ENCODE measurements around the gene ZNF646.
"Not testable (repeated sequence)": the region's sequence is repeated elsewhere in the genome, so short reads cannot be mapped to it uniquely, and the experiment has no call there.

ZNF646 gene

DNA sequence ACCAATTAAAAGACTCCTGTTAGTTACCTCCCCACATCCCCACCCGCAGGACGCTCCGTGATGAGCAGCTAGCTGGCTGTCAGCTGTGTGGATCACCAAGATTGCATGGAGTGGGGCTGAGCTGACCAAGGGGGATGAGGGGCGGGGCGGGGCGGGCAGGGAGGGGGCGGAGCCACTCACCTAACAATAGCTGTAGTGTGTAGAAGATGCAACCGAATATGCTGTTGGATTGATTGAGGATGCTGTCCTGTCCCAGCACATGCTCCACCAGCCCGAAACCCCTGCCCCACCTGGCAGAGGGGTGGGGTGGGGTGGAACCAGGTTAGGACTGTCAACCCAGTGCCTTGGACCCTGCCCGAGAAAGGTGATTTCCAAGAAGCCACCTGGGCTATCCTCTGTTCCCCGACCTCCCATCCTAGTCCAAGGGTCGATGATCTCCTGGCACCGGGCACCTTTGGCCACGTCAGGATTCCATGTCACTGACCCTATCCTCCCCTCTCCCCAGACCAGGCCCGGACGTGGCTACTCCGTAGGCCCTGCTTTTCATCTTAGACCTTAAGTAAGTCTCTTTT is 19.0 kb downstream of the ZNF646 start:
- H3K27me3 ChIP-seq, result no peaks in the 10 kb centered on the region
- no peak for TF ChIP-seq Cebpa-rat (IDR thresholded peaks at IDR 0.05)
- H4K20me1 ChIP-seq, result peaks cover 32% of the 10 kb centered on the region
- H3K9me3 ChIP-seq, result no peaks in the 10 kb centered on the region
- H3K36me3 ChIP-seq, result peaks cover 43% of the 10 kb centered on the region
- H3K4me2 ChIP-seq, result peak overlapping the region; percentile 96
- H3K4me1 ChIP-seq, result peaks cover 30% of the 10 kb centered on the region
- H3K4me3 ChIP-seq, result peak overlapping the region; percentile 95
- H3K27ac ChIP-seq, result no peak overlapping the region
- peak overlapping the region; percentile 92 for H3K9ac ChIP-seq

DNA sequence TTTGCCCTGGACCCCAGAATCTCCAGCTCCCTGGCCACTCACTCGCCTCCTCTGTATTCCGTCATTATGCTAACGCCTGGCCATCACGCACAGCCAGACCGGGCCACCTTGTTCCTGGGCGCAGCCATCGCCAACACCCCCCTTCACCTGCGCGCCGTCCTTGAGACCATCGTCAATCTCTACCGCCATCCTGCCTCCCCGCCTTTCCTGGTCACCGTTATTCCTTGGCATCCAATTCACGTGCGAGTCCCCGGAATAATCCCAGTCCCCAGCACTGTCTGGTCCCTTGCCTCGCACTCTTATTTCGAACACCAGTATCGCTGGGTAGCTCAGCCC is 19.8 kb downstream of the ZNF646 start:
- Histone ChIP-seq H3K9me3 (no peaks in the 10 kb centered on the region), H3K4me3 (peak overlapping the region; percentile 95), H3K27ac (peak overlapping the region; percentile 85), H3K9ac (peak overlapping the region; percentile 92), H3K27me3 (no peaks in the 10 kb centered on the region), H3K4me2 (peak overlapping the region; percentile 96), H4K20me1 (peaks cover 23% of the 10 kb centered on the region), H3K4me1 (peaks cover 30% of the 10 kb centered on the region), H3K36me3 (peaks cover 35% of the 10 kb centered on the region)
- TF ChIP-seq Cebpa-rat (IDR thresholded peaks at IDR 0.05), result no peak

DNA sequence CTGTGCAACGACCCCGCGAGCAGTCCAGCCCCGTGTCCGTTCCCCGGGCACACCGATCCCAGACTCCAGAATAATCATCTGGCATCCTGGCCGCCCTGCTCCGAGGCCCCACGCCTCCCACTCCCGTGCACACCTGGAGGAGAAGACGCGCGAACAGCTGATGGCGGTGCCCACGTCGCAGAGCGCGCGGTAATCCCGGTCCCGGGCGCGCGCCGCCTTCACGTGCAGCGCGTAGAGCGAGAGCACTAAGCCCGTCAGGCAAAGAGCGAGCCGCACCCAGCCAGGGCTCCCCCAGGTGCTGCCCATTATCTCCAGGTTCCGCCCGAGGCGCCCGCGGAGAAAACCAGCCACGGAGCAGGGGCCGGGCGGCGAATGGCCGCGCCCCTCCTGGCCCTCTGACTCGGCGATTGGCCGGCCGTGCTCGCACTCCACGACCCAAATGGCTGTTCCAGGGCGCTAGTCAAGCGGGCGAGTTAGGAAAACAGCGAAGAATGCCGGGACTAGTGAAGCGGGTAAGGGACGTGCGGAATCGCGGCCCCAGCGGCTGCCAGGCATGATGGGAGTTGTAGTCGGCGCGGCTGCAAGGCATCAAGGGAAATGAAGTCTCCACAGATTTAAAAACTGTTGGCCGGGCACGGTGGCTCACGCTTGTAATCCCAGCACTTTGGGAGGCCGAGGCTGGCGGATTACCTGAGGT is 20.4 kb downstream of the ZNF646 start, which contains the start of gene VKORC1:
Gene VKORC1, minus strand, starts transcription at position 374 of the 697 bp plus-strand sequence. Its CDS starts 68 bp downstream, at position 306.
- Histone ChIP-seq H3K9ac (peak within 1 kb of the TSS; percentile 92), H3K4me2 (peak within 1 kb of the TSS; percentile 96), H3K4me3 (peak within 1 kb of the TSS; percentile 95), H4K20me1 (peaks cover 20% of the 10 kb centered on the region; the same call in 1 of the 2 replicates), H3K36me3 (peaks cover 30% of the 10 kb centered on the region), H3K4me1 (peaks cover 30% of the 10 kb centered on the region), H3K27ac (peak within 1 kb of the TSS; percentile 85), H3K27me3 (no peaks in the 10 kb centered on the region), H3K9me3 (no peaks in the 10 kb centered on the region)
- TF ChIP-seq Cebpa-rat (IDR thresholded peaks at IDR 0.05), result no peak

DNA sequence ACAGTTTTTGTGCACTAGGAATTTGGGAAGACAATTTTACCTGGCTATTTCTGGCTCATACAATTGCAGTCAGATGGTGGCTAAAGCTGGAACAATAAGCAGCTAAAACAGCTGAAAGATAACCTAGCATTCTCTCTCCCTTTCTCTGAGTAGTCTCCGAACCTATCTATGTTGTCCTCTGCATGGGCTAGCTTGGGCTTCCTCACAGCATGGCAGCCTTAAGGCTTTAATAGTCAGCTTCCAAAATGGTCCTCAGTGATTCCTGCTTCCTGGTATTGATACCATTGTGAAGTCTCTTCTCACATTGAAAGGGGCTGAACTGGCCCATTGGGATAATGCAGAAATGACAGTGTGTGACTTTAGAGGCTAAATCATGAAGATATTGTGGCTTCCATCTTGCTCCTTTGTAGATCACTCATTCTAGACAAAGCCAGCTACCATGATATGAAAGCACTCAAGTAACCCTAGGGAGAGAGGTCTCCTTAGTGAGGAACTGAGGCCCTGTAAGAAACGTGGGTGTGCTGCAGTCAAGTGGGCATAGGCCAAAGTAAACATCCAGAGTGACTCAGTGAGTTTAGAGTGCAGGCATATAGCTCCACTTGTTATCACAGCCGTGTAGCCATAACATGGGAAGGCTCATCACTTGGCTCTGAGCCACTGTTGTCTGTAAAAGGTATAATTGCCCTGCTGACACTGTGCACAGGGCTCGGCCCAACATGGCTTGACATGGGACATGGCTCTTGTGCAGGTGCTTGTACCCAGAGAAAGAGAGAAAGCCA is 25.8 kb downstream of the ZNF646 start:
- Histone ChIP-seq H4K20me1 (no peaks in the 10 kb centered on the region), H3K36me3 (no peaks in the 10 kb centered on the region), H3K4me1 (peaks cover 14% of the 10 kb centered on the region), H3K9me3 (no peaks in the 10 kb centered on the region), H3K4me3 (no peak overlapping the region), H3K9ac (no peak overlapping the region), H3K27ac (no peak overlapping the region), H3K4me2 (no peak overlapping the region), H3K27me3 (no peaks in the 10 kb centered on the region)
- TF ChIP-seq Cebpa-rat (IDR thresholded peaks at IDR 0.05), result no peak

DNA sequence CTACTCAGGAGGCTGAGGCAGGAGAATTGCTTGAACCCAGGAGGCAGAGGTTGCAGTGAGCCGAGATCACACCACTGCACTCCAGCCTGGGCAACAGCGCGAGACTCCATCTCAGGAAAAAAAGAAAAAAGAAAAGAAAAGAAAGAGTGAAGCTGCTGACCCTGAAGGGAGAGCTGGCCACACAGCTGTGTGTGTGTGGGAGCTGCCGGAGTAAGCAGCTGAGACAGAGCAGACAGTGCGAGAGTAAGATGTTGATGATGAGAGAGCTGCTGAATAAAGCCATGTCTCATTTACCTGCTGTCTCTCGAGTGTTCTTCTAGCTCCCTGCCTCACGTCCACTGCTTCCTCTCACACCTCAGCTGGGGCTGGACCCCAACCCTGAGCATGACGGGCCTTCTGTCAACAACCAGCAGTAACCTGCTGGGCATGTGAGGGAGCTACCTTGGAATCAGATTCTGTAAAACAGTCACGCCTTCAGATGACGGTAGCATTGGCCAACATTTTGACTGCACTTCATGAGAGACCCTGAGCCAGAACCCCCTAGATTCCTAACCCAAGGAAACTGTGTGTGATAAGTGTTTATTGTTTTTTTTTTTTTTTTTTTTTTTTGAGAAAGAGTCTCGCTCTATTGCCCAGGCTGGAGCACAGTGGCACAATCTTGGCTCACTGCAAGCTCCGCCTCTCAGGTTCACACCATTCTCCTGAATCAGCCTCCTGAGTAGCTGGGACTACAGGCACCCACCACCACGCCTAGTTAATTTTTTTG is 26.8 kb downstream of the ZNF646 start:
- H3K9ac ChIP-seq, H3K4me3 ChIP-seq, H3K4me2 ChIP-seq, H3K27ac ChIP-seq, H3K9me3 ChIP-seq, H3K27me3 ChIP-seq, H4K20me1 ChIP-seq, H3K36me3 ChIP-seq, H3K4me1 ChIP-seq: not testable (repeated sequence)

- Histone ChIP-seq H3K27ac (peak overlapping the region; percentile 75), H3K9ac (no peak overlapping the region), H4K20me1 (no peaks in the 10 kb centered on the region), H3K9me3 (no peaks in the 10 kb centered on the region), H3K36me3 (peaks cover 17% of the 10 kb centered on the region), H3K4me2 (peak overlapping the region; percentile 42), H3K4me1 (peaks cover 40% of the 10 kb centered on the region), H3K27me3 (no peaks in the 10 kb centered on the region), H3K4me3 (no peak overlapping the region)
- no peak for TF ChIP-seq Cebpa-rat (IDR thresholded peaks at IDR 0.05)
These were observed 31.5 kb downstream of the ZNF646 start for GRCh38 chr16:31105677-31106213.

DNA sequence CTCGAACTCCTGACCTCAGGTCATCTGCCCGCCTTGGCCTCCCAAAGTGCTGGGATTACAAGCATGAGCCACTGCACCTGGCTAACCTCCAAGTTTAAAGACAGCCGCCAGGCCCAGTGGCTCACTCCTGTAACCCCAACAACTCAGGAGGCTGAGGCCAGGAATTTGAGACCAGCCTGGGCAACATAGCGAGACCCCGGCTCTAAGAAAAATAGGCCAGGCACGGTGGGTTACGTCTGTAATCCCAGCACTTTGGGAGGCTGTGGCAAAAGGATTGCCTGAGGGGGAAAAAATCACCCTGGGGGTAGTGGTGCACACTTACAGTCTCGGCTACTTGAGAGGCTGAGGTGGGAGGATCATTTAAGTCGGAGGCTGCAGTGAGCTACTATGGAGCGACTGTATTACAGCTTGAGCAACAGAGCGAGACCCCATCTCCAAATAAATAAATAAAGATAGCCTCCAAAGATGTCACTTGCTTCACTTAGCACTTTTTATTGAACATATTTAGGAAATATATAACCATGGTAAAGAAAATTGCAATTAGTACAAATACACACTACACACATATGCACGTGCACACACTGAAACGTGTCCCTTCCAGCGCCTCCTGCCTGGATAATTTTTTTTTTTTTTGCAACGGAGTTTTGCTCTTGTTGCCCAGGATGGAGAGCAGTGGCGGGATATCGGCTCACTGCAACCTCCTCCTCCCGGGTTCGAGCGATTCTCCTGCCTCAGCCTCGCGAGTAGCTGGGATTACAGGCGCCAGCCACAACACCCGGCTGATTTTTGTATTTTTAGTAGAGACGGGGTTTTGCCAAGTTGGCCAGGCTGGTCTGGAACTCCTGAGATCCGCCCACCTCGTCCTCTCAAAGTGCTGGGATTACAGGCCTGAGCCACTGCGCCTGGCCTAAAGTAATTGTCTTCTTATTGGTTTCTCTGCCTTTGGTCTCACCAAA is 32.6 kb downstream of the ZNF646 start:
- H3K27me3 ChIP-seq, result no peaks in the 10 kb centered on the region
- H3K4me3 ChIP-seq, result no peak overlapping the region; the same call in 1 of the 2 replicates
- peaks cover 27% of the 10 kb centered on the region for H3K36me3 ChIP-seq
- peak overlapping the region; percentile 98 for H3K4me2 ChIP-seq
- no peaks in the 10 kb centered on the region for H3K9me3 ChIP-seq
- H3K27ac ChIP-seq, result 0 out of 2 replicates have a peak overlapping the region, but pooled peaks have one; percentile 23
- no peaks in the 10 kb centered on the region for H4K20me1 ChIP-seq
- H3K4me1 ChIP-seq, result peaks cover 40% of the 10 kb centered on the region
- peak overlapping the region; percentile 95; the same call in 1 of the 2 replicates for H3K9ac ChIP-seq
- no peak for TF ChIP-seq Cebpa-rat (IDR thresholded peaks at IDR 0.05)

GRCh38 chr16:31107465-31107867 is 33.2 kb downstream of the ZNF646 start:
- no peak for TF ChIP-seq Cebpa-rat (IDR thresholded peaks at IDR 0.05)
- Histone ChIP-seq H3K27ac (0 out of 2 replicates have a peak overlapping the region, but pooled peaks have one; percentile 23), H3K27me3 (no peaks in the 10 kb centered on the region), H3K4me2 (peak overlapping the region; percentile 98), H3K4me1 (peaks cover 43% of the 10 kb centered on the region), H3K36me3 (peaks cover 34% of the 10 kb centered on the region), H3K9me3 (no peaks in the 10 kb centered on the region), H3K4me3 (peak overlapping the region; percentile 100), H3K9ac (peak overlapping the region; percentile 95; the same call in 1 of the 2 replicates), H4K20me1 (no peaks in the 10 kb centered on the region)
